Placental pericyte (primary cell): Measurements from ENCODE around the gene SPATS2. TPM values are rescaled to one million over a fixed set of nuclear protein-coding genes. Genes with fewer than 3 reads are reported as not detected.

Experiments used
- small RNA-seq: library from RNA; depleted of rRNA; stranded (forward); fragments of <200 nt; gene quantifications from one replicate; pipeline ENCODE3, GENCODE V24; 2012; ENCODE audit warnings: low replicate concordance
- total RNA-seq: library from RNA; depleted of rRNA; stranded (reverse); fragments of >200 nt; gene quantifications from 2 replicates; pipeline ENCODE4 v1.2.3, GENCODE V29; 2012

SPATS2 gene
- total RNA-seq: 27.4 and 54.0 TPM in 2 replicates

GRCh38 chr12:49367381-49368239 is at the start of gene SPATS2:
TSS of gene SPATS2 (plus strand) at chr12:49367462. CDS start at chr12:49461013, 93,551 bp downstream.

GRCh38 chr12:49322708-49323523 is 44.3 kb upstream of the SPATS2 start, which contains the start of gene TROAP:
TSS of gene TROAP (plus strand) at chr12:49323255. CDS start at chr12:49323609, 354 bp downstream.

GRCh38 chr12:49336645-49337584 is 30.3 kb upstream of the SPATS2 start, which contains the start of gene C1QL4:
TSS of gene C1QL4 (minus strand) at chr12:49337188. CDS start at chr12:49336477, 711 bp downstream.

GRCh38 chr12:49346659-49347310 is 20.5 kb upstream of the SPATS2 start, which contains the start of gene DNAJC22:
TSS of gene DNAJC22 (plus strand) at chr12:49346888. CDS start at chr12:49348873, 1,985 bp downstream.

GRCh38 chr12:49538510-49539403 is 171.5 kb downstream of the SPATS2 start, which contains the start of gene KCNH3:
TSS of gene KCNH3 (plus strand) at chr12:49539030. CDS start at chr12:49539417, 387 bp downstream.

GRCh38 chr12:49567611-49568441 is 200.6 kb downstream of the SPATS2 start, which contains the start of gene MCRS1:
TSS of gene MCRS1 (minus strand) at chr12:49568142. CDS start at chr12:49566731, 1,411 bp downstream.

Small RNAs within 50 kb of the gene (small RNA-seq; reads per million reads assigned to genes)
- gene AC125611.1: not detected

Other genes with a start within 250 kb of the SPATS2 start
- 336 and 3,581 TPM in 2 replicates for gene TUBA1B, start 236.1 kb upstream of the SPATS2 start, total RNA-seq
- 185 and 1,342 TPM in 2 replicates for gene TUBA1A, start 178.4 kb upstream of the SPATS2 start, total RNA-seq
- 372 and 1,859 TPM in 2 replicates for gene TUBA1C, start 102.4 kb upstream of the SPATS2 start, total RNA-seq
- gene PRPH, start 72.3 kb upstream of the SPATS2 start, total RNA-seq: not detected in 2 replicates
- gene TROAP, start 44.2 kb upstream of the SPATS2 start, total RNA-seq: 0.44 and 23.9 TPM in 2 replicates
- under 0.01 and 0.14 TPM in 2 replicates for gene C1QL4, start 30.3 kb upstream of the SPATS2 start, total RNA-seq
- 1.1 and 2.1 TPM in 2 replicates for gene DNAJC22, start 20.6 kb upstream of the SPATS2 start, total RNA-seq
- 0.29 and 0.44 TPM in 2 replicates for gene KCNH3, start 171.6 kb downstream of the SPATS2 start, total RNA-seq
- gene MCRS1, start 200.7 kb downstream of the SPATS2 start, total RNA-seq: 65.4 and 88.3 TPM in 2 replicates
- gene FAM186B, start 238.2 kb downstream of the SPATS2 start, total RNA-seq: 0.14 and 0.44 TPM in 2 replicates